ENCODE data around the gene C2orf49.
A peak's percentile ranks its signal among the peaks of the same experiment; 100 is the strongest.

The C2orf49 gene

DNA sequence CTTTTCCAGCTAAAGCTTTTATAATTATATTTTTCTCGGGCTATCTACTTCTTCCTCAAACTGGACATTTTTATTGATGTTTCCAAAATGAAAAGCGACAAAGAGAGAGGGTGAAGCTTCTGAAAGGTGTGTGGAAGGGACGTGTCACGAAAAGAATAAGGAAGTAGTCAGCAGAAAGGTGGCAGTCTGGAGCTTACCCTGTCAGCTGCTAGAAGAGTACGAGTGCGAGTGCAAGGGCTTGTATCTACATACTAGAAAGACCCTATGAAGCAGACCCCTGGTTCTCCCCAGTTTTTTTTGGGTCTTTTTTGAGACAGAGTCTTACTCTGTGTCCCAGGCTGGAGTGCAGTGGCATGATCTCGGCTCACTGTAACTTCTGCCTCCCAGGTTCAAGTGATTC, 46.9 kb downstream of the C2orf49 start:
- peak; percentile 29 for DNase-seq

DNA sequence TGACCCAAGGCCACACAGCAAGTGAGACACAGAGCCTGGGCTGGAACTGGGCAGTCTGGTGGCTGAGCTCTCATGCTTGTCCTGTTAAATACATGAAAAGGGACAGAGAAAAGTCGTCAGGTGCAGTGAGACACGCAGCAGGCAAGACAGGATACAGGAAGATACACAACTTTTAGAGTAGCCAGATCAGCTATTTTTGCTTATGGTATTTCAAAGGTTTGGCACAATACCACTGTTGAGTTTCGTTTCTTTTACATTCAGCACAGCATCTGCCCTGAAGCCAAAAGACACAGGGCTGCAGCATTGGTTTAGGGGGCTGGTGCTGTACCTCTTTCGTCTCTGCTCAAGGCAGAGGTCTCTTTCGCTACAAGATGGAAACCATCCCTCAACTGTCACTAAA, 47.5 kb downstream of the C2orf49 start:
- peak; percentile 86 for DNase-seq

DNA sequence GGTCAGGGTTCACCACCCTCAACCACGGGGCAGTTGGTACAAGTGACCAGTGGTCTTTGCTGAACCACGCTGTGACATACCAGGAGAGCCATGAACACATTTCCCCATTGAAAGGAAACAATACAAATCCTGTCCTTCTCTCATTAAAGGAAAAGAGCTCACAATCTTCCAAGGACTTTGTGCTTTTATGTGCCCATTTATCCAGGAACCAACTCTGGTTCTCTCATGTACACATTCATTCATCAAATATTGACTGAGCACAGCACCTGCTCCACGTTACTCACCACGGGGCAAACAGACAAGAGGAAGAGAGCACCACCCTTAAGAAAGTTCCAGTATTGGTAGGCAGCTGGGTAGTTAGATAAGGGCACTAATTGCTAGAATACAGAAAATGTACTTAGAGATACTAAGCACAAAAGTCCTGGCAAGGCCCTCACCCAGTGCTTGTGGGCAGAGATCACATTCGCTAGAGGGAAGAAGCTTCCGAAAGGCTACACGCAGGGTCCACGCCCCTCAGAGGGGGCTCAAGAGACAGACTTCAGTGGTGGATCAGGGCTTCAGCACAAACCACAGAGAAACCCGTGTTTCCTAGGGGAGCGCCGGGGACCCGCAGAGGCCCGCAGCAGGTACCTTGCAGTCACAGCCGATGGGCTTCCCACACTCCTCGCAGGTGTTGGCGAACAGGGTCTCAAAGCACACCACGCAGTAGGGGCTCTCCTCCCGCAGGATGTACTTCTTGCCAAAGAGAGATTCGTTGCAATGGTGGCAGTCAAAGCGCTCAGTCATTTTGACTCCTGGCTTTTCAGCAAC, 48.6 kb downstream of the C2orf49 start:
- no peak for DNase-seq

DNA sequence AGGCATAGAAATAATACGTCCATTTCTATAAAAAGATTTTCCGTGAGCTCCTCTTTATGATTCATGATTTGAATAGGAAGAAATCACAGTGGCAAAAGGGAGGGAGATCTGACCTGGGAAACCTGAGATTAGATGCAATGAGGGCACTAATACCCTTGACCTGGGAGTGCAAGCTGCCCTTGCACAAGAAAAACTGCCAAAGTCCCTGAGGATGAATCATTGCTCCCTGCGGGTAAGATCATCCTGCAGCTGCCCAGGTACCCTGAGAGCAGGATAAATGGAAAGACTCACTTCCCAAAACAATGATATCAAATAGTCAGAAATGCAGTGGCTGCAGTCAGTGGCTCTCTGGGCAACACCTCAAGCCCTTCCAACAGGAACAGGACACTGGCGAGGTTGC, 49.9 kb downstream of the C2orf49 start:
- DNase-seq = no peak

DNA sequence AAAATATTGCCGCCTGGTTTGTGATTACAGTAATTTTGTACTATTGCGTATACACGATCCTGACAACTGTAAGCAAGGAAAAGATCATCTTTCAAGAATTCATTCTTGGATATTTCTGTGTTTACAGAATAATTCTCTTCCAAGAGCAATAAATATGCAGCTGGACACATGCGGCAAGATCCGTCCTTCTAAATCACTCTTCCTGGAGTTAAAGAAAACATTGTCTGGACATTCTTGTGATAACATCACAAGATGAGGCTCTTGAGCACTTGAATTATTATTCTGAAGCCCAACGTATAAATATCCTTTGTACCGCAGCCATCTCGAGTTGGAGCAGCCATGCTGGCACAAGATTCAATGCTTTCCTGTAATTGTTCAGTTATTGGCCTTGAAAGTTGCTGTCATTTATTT, 51.6 kb downstream of the C2orf49 start:
- no peak for DNase-seq

DNA sequence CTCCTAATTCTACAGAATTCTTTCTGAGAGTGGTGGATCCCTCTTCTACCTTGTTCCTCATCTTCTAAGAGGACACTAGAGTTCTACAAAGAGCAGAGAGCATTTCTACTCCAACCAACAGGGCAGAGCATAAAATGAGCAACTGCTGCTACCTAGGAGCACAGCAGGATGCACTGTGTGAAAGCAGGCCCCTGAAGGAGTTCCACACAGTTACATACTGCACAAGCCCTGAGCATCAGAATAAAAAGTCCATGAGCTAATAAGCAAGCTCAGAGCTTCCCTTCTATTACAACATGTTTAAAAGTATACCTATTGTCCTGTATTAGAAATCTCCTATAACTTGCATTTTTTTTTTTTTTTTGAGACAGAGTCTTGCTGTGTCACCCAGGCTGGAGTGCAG, 53.1 kb downstream of the C2orf49 start:
- no peak for DNase-seq

DNA sequence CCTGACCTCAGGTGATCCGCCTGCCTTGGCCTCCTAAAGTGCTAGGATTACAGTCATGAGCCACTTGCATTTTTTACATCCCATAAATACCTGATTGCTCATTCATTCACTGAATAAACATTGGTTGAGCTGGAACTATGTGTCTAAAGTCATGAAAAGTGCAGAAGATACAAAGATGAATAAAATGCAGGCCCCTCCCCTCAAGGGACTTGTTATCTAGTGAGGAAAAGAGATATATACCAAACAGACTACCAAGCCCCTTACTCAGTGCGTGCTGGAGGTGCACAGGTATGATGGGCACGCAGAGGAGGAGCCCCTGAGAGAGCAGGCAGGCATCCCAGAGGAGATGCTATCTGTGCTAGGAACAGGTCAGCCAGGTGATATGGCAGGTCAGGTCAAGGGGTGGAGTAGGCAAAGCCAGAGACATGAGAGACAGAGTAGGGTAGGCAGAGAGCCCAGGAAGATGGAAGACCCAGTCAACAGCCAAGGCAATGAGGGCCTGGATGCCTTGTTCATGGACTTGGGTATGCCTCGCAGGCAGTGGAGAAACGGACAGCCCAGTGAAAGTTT, 53.8 kb downstream of the C2orf49 start:
- DNase-seq = no peak

DNA sequence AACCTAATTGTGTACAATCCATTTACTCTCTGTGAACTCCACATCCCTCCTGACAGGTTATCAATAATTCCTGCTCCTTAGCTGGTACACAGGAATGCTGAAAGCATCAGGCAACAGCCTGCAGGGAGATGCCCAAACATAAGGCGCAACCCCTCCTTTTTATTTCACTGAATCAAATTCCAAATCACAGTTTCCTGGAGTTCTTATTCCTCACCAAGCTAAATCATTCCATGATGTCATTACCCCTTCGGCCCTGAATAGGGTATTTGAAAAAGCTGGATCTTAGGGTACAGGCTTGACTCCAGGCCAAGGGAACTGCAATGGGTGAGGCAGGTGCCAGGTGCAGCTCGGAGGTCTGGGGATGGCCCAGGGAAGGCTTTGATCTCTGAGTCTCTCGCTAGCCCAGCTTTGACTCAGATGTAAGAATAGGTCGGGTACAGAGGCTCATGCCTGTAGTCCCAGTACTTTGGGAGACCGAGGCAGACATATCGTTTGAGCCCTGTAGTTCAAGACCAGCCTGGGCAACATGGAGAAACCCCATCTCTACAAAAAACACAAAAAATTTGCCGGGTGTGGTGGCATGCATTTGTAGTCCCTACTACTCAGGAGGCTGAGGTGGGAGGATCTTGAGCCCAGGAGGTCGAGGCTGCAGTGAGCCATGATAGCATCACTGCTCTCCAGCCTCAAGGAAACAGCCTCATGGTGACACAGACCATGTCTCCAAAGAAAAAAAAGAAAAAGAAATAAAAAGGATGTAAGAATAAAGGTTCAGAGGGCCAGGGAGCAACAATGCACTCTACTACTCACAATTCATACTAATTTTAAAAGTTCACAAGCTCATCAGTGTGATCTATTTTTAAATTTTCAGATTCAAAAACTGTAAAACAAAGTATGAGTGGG, 54.7 kb downstream of the C2orf49 start:
- no peak for DNase-seq

DNA sequence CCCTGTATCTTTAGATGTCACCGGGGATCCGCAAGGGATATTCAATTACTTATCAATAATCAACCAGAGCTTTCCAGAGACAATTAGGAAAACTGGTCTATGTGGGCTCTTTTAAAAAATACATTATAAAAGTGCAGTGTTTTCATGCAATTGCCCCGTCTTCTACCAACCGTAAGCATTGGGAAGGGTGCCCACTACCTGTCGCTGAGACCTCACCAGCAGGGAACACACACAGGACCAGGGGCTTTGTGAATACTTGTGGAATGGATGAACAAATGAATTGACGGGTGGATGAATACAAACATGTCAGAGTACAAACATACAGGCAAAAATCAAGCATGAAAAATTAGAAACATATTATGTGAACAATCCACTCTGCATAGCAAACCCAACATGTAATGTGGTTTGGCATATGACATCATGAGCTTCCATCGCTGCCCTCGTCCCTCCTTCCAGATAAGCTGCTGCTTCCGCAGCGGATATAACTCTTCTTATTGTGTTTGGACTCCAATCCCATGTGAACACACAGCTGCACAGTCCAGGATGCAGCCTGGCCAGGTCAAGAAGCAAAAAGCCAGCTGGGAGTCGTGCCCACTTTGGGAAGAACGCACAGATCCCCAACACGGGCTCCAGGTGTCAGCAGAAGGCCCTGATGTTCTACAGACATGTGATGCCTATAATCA, 56.2 kb downstream of the C2orf49 start:
- no peak for DNase-seq

DNA sequence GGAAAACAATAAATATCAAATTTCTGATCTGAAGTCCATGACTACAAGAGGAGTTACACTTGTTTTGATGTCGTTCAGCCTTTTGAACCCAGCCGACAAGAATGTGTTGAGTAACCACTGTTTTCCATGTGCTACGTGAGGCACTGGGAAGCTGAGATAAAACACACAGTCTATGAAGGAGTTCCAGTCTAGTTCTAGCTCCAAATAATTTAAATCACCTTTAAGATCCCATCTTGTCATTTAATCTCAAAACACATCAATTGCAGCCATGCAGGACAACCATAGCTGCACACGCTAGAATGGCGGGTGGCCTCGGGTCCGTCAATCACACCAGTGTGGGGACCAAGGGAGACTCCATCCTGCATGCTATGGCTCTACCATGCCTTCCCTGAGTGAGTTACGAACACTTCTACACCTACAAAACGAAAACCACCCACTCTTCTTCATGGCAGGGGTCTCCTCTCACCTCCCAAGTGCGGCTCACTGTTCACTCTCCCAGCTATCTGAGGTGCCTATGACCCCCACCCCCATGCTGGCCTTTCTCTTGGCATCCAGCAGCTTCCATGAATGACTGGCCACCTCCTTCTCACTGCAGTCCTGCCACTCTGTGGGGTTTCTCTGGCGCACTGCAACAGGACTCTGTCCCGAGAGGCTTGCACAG, 57.7 kb downstream of the C2orf49 start:
- no peak for DNase-seq

DNA sequence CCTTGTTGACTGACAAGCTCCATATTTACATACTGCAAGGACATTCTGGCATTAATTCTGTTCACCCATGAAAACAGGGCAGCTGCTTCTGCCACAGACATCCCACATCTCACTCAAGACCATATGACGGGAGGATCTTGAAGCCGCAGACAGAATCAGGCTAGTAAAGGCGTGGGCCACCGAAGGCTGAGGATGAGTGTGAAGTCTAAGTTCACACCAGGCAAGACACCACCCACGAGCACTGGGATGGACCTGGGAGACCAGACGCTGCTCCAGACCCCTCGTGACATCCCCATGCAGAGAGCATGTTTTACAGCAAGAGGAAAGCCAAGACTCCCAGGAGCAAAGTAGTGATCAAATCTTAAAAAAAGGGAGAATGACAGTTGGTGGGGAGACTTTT, 58.4 kb downstream of the C2orf49 start:
- no peak for DNase-seq

DNA sequence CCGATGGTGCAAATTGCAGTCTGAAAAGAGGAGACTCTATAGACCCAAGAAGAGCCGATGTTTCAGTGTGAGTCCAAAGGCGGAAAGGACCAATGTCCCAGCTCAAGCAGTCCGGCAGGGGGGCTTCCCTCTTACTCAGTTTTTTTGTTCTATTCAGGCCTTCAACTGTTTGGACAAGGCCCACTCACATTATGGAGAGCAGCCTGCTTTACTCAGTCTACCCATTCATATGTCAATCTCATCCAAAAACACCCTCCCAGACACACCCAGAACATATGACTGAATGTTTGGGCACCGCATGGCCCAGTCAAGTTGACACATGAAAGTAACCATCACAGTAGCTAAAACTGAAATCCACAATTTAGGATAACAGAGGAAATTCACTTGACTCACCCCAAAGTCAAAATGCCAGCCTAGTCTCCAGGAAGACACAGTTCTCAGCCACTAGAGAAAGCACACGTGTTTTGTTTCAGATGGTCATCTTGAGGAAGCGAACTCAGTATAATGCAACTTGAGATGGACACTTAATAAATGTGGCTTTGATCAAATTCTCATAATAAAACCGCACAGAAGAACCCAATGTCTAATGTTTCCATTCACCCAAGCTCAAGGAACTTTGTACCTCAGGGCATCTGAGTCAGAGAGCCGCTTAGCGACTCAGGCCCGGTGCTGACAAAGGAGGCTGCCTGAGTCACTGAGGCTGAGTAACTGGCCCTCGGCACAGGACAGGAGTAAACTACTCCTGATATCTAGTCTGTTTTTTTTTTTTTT, 59.1 kb downstream of the C2orf49 start:
- DNase-seq = no peak

DNA sequence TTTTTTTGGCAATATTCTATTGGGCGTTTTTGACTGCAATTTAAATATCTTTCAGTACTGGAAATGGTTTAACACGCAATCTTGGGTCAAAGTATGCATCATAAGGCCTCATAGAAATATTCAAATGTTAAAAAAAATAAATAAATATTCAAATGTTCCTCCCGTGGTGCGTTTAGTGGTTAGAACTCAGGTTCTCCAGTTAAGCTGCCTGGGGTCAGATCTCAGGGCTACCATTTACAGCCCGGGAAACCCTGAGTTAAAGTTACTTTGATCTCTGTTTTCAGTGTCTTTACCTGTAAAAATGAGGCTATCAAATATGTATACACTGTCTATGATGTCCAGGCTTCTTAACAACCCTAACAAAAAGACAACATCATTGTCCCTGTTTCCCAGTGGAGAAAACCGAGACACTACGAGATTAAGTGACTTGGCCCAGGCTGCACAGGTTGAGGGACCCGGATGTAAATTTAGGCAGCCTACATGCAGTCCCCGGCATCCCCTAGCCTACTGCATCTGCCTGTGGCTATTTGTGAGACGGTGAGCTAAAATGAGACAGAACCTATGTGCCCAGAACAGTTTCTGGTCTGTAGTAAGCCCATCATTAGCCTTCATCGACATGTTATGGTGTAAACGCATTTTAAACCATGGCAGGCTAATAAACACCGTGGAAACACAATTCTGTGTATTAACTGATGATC, 59.8 kb downstream of the C2orf49 start:
- no peak for DNase-seq

DNA sequence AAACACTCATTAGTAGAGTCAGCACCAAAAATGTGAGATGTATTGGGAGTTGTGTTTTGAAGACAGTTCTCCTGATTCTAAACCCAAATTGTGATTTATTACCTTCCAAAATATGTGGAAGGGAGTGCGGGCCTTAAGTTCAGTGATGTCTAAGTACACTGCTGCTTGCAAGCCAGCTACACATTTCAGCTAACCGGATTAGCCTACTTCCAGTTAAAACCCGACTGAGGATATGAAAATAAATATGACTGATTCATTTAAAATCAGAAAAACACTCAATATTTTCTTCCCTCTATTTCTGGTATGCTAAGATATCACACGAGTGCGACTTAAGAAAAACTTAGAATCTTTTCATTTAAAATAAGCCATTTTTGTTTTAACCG, 60.6 kb downstream of the C2orf49 start:
- no peak for DNase-seq

DNA sequence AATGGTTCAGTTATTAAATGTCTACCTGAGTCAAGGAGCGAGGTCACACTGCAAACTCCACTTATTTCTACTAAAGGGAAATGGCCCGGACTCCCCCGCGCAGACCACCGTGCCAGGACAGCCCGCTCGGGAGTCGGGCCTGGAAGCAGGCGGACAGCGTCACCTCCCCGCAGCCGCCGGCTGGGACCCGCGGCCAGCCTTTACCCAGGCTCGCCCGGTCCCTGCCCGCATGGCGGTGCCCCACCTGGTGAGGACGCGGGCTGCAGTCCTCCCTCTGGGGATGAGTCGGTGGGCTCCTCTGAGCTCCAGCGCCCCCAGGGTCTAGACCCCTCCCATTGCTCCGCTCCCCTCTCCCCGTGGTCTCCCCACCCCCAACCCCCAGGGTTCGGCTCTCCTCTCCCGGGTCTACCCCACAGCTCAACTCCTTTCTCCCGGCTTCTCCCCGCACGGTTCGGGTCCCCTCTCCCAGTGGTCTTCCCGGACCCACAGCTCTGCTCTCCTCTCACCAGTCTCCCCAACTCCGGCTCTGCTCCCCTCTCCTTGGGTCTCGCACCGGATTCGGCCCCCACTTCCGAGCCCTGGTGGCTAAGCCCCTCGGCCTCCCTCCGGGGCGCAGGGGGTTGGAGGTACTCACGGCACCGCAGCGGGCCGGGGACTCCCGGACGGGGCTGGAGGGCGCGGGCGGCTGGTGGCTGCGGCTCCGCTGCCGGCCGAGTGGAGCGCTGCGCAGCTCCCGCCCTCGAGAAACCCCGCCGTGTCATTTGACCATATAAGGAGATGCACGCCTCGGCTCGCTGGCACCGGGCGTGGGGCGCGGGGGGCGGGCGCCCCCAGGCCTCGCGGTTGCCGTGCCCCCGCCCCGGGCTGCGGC, 61.2 kb downstream of the C2orf49 start, which contains the start of gene FHL2:
FHL2 (minus strand) TSS at position 716 of the 871 bp plus-strand sequence. CDS start 12,535 bp downstream, outside the sequence.
- peak; percentile 47 for DNase-seq
